HepG2 (cell line): Measurements from ENCODE around the gene DSCAML1. TPM values are rescaled to one million over a fixed set of nuclear protein-coding genes. Genes with fewer than 3 reads are reported as not detected.

Experiments used
- ATAC-seq: fragments of 200-7000 bp; cut with Tn5 transposase; 3 replicates; pipeline ENCODE4 v1.9.1; 2020; ENCODE audit warnings: mild to moderate bottlenecking, moderate library complexity
- BruUV-seq: library from RNA; stranded (reverse); fragments of 400-500 nt; replicated peaks from 2 replicates; lab custom pipeline; 2021; lab: Mats Ljungman, UMichigan
- CTCF ChIA-PET: fragments of 300-600 bp; formaldehyde crosslinking; extraction: SDS; loops from one replicate; lab custom pipeline; 2021; ENCODE audit warnings: low total read pairs, inconsistent platforms, low intra/inter-chr PET ratio; lab: Yijun Ruan, JAX
- POLR2A ChIA-PET: fragments of 350-600 bp; sonication (Branson Sonifier 250); formaldehyde crosslinking; loops from one replicate; lab custom pipeline; 2020; ENCODE audit warnings: antibody characterized with exemption, inconsistent platforms; lab: Yijun Ruan, JAX
- DNase-seq: peaks from one replicate; pipeline ENCODE4 v3.0.0-alpha.2; 2015; ENCODE audit warnings: low spot score
- FAIRE-seq: peaks from 3 replicates; lab custom pipeline; 2011; peaks lifted over from hg19 to GRCh38; lab: Jason Lieb, UNC
- H2AFZ ChIP-seq: one replicate; pipeline ENCODE4 v1.6.1; 2011; ENCODE audit warnings: low read length, inconsistent platforms
- H3K27ac ChIP-seq: fragments of 300-600 bp; 3 replicates; pipeline ENCODE4 v1.8.0; 2011; ENCODE audit warnings: mixed run types, mild to moderate bottlenecking, mixed read lengths, low read length, inconsistent platforms; ENCODE audit not compliant: insufficient read depth; ENCODE audit errors: extremely low read length
- H3K27me3 ChIP-seq, 2 experiments: fragments of 200-600 bp in 1 of 2; 2 replicates in 1 of 2; 3 replicates in 1 of 2; pipeline versions ENCODE4 v1.6.0 to v1.8.0; 2011; ENCODE audit warnings: low read length in 2 of 2, mild to moderate bottlenecking in 2 of 2, moderate library complexity in 2 of 2, inconsistent platforms in 1 of 2; ENCODE audit not compliant: insufficient read depth in 2 of 2, control insufficient read depth in 1 of 2
- H3K36me3 ChIP-seq, 2 experiments: fragments of 200-600 bp in 1 of 2; replicated peaks in 1 of 2; 2 replicates in 1 of 2; 3 replicates in 1 of 2; pipeline versions ENCODE4 v1.5.1 to v1.8.0; 2011; ENCODE audit warnings: low read length in 2 of 2, inconsistent platforms in 1 of 2; ENCODE audit not compliant: insufficient read depth in 2 of 2, control insufficient read depth in 1 of 2
- H3K4me1 ChIP-seq: 2 replicates; pipeline ENCODE4 v1.5.1; 2012; ENCODE audit warnings: low read length, inconsistent platforms; ENCODE audit not compliant: insufficient read depth
- H3K4me2 ChIP-seq: 2 replicates; pipeline ENCODE4 v1.6.0; 2011; ENCODE audit warnings: low read depth, low read length, inconsistent platforms
- H3K4me3 ChIP-seq, 3 experiments: fragments of 200-600 bp in 1 of 3; sonication (generic), shearing (Covaris generic) in 1 of 3; replicated peaks in 1 of 3; 2 replicates each; pipeline ENCODE4 v1.5.1; 2011 to 2016; ENCODE audit warnings: low read length in 3 of 3, inconsistent platforms in 2 of 3, low read depth in 2 of 3, mild to moderate bottlenecking in 2 of 3, control low read depth in 1 of 3, mixed read lengths in 1 of 3; ENCODE audit not compliant: insufficient read depth in 1 of 3
- H3K79me2 ChIP-seq: one replicate; pipeline ENCODE4 v1.6.1; 2011; ENCODE audit warnings: low read length, inconsistent platforms; ENCODE audit not compliant: insufficient read depth
- H3K9ac ChIP-seq: 2 replicates; pipeline ENCODE4 v1.6.0; 2011; ENCODE audit warnings: mild to moderate bottlenecking, low read depth, low read length, inconsistent platforms; ENCODE audit not compliant: insufficient read depth
- H3K9me3 ChIP-seq: 2 replicates; pipeline ENCODE4 v1.5.1; 2012; ENCODE audit warnings: mild to moderate bottlenecking, low read length
- H4K20me1 ChIP-seq: 2 replicates; pipeline ENCODE4 v1.6.0; 2011; ENCODE audit warnings: inconsistent platforms, mild to moderate bottlenecking, low read length, moderate library complexity; ENCODE audit not compliant: insufficient read depth
- FIP1L1 ChIP-seq: fragments of 200-400 bp; formaldehyde crosslinking; IDR thresholded peaks from 2 replicates; pipeline ENCODE4 v1.6.1; 2018; ENCODE audit warnings: low read depth, mild to moderate bottlenecking, low read length, moderate library complexity, borderline replicate concordance; ENCODE audit not compliant: insufficient read depth
- JUN ChIP-seq: sonication (generic); formaldehyde crosslinking; IDR thresholded peaks from 2 replicates; pipeline ENCODE4 v1.4.0; 2020; ENCODE audit warnings: mild to moderate bottlenecking, missing genetic modification reagents
- WGBS: methylation state at CpG from one replicate; pipeline ENCODE4 v1.1.6; 2017; ENCODE audit warnings: low lambda C conversion rate; 5-methylcytosine and 5-hydroxymethylcytosine counted together
- in situ Hi-C: cut with HindIII; loops from 2 replicates; pipeline ENCODE4 v1.10.0; 2017; ENCODE audit warnings: low pct_unique_long_range_greater_than_20kb; ENCODE audit not compliant: extremely low pct_ligation_motif_present
- intact Hi-C: fragments of 100-400 bp; cut with micrococcal nuclease; formaldehyde crosslinking; loops from one replicate; pipeline ENCODE4 v1.10.0; 2022; ENCODE audit not compliant: unreplicated experiment
- polyA plus RNA-seq, 8 experiments: library from polyadenylated mRNA; depleted of rRNA in 3 of 8; stranded (reverse) in 7 of 8; unstranded in 1 of 8; fragments of >200 nt; fragmentation: Illumina TruSeq in 4 of 8; extraction: Trizol in 4 of 8; gene quantifications; 2 replicates each; pipeline versions ENCODE4 v1.2.1 to v1.2.3, GENCODE V29; 2011 to 2016; ENCODE audit warnings: low read depth in 4 of 8, missing spikeins in 1 of 8, mixed read lengths in 1 of 8; ENCODE audit not compliant: insufficient read depth in 1 of 8
- total RNA-seq, 5 experiments: library from RNA; depleted of rRNA; stranded (reverse); fragments of >200 nt; fragmentation: Illumina TruSeq; extraction: Trizol; gene quantifications; 2 replicates each; pipeline ENCODE4 v1.2.3, GENCODE V29; 2016; ENCODE audit warnings: low read depth in 1 of 5
- TF ChIP-seq, protein P1 (sequence below): sonication (generic); formaldehyde crosslinking; IDR thresholded peaks from 2 replicates; pipeline ENCODE4 v1.5.0; 2020; ENCODE audit warnings: missing genetic modification reagents, mild to moderate bottlenecking, borderline replicate concordance
- TF ChIP-seq, protein P2 (sequence below): sonication (generic); formaldehyde crosslinking; IDR thresholded peaks from 2 replicates; pipeline ENCODE4 v1.8.1; 2023; ENCODE audit warnings: mild to moderate bottlenecking, inconsistent platforms, moderate library complexity, missing genetic modification reagents, borderline replicate concordance

DSCAML1 gene
- total and polyA plus RNA-seq, 2 of the 13 experiments (the other 11 are each of a cell fraction or from before 2014, with no cell fraction given), result 0.29 to 0.40 TPM

DNA sequence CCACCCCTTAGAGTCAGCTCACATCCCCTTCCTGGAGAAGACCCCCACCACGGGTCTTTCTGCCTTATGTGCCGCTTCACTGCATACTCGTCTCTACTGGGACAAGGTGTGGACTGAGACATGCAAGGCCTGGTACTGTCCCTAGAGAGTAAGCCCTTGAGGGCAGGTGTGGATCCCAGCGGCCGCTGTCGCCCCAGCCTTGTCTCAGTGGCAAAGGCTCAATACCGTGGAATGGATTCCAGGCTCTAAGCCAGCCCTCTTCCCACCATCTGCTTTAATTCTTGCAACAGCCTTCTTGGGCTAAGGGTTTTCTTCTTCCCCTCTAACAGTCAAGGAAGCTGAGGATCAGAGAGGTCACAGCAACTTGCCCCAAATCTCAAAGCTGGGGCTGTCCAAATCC lies 249.1 kb downstream of the DSCAML1 start (continued):
- TF ChIP-seq, protein P1, sequence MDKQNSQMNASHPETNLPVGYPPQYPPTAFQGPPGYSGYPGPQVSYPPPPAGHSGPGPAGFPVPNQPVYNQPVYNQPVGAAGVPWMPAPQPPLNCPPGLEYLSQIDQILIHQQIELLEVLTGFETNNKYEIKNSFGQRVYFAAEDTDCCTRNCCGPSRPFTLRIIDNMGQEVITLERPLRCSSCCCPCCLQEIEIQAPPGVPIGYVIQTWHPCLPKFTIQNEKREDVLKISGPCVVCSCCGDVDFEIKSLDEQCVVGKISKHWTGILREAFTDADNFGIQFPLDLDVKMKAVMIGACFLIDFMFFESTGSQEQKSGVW (CRISPR knock-in tag), result no peak
- no peak for TF ChIP-seq JUN
- TF ChIP-seq, protein P2, sequence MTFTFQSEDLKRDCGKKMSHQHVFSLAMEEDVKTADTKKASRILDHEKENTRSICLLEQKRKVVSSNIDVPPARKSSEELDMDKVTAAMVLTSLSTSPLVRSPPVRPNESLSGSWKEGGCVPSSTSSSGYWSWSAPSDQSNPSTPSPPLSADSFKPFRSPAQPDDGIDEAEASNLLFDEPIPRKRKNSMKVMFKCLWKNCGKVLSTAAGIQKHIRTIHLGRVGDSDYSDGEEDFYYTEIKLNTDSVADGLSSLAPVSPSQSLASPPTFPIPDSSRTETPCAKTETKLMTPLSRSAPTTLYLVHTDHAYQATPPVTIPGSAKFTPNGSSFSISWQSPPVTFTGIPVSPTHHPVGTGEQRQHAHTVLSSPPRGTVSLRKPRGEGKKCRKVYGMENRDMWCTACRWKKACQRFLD (CRISPR knock-in tag), result no peak

DNA sequence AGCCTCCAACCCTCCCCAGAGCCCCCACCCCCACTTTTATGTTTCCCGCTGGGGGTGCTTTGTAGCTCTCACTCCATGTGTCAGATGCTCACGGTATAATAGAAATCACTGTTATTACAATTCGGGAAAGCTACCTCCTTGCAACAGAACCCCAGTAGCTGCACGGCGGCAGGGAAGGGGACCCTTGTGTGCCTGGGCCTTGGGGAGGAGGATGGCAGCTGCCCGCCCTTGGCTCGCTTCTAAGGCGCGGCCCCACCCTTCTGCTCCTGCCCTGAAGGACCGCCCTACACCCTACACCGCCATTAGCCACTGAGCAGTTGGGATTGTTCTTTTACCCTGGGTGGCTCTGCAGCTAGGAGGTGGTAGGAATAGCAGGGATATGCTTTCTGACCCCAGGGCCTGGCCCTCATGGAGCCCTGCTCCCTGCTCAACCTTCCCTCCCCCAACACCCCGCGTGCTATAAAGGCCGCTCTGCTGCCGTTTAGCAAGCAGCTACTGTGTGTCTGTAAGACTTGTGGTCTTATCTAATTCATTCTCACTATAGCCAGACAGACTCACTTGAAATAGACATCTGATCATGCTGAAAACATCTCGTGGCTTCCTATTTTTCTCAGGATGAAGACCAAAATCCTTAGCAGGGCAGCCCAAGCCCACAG lies 249.7 kb downstream of the DSCAML1 start:
- Histone ChIP-seq H3K27ac (no peak overlapping the region), H3K27me3 (peaks cover 6 to 23% of the 10 kb centered on the region in 2 experiments; a peak in 3 of 5 replicates), H3K4me1 (peaks cover 6% of the 10 kb centered on the region; the same call in 1 of the 2 replicates), H3K79me2 (no peaks in the 10 kb centered on the region), H2AFZ (no peak overlapping the region), H3K36me3 (no peaks in the 10 kb centered on the region), H3K9me3 (no peaks in the 10 kb centered on the region), H3K9ac (no peak overlapping the region), H4K20me1 (no peaks in the 10 kb centered on the region), H3K4me2 (no peak overlapping the region), H3K4me3 (no peak overlapping the region)
- ChIA-PET CTCF (no interaction called here), POLR2A (no interaction called here)
- BruUV-seq, result no TSS peak
- DNase-seq, result no peak
- 60% methylated on average over 8 of the region's 16 CpGs for WGBS
- no peak for FAIRE-seq
- no peak for ATAC-seq
- TF ChIP-seq FIP1L1, result no peak
- in situ Hi-C loops (no loop called here), intact Hi-C loops (no loop called here)
